HG02884 (cell line): ENCODE data around the gene TENM4.

Experiments used
- ATAC-seq: cut with Tn5 transposase; IDR thresholded peaks from one replicate; pipeline ENCODE4 v1.9.1; 2021; ENCODE audit warnings: mild to moderate bottlenecking, moderate library complexity; ENCODE audit not compliant: unreplicated experiment

Gene TENM4

GRCh38 chr11:78876676-78877075 lies 564.2 kb downstream of the TENM4 start:
- ATAC-seq = no peak

GRCh38 chr11:78870655-78871054 lies 570.2 kb downstream of the TENM4 start:
- ATAC-seq = no peak

GRCh38 chr11:78869293-78869692 lies 571.5 kb downstream of the TENM4 start:
- no peak for ATAC-seq

- ATAC-seq = no peak
Observed at GRCh38 chr11:78868563-78868962, 572.3 kb downstream of the TENM4 start.

GRCh38 chr11:78860720-78861422 lies 580.0 kb downstream of the TENM4 start:
- ATAC-seq = no peak

GRCh38 chr11:78857688-78858087 lies 583.1 kb downstream of the TENM4 start:
- no peak for ATAC-seq

GRCh38 chr11:78856211-78856610 lies 584.6 kb downstream of the TENM4 start:
- ATAC-seq = no peak

- no peak for ATAC-seq
Observed at GRCh38 chr11:78855116-78855515, 585.7 kb downstream of the TENM4 start.

GRCh38 chr11:78853521-78853920 lies 587.3 kb downstream of the TENM4 start:
- ATAC-seq = no peak

GRCh38 chr11:78851878-78852586 lies 588.8 kb downstream of the TENM4 start:
- ATAC-seq = no peak

GRCh38 chr11:78850078-78850477 lies 590.8 kb downstream of the TENM4 start:
- no peak for ATAC-seq

GRCh38 chr11:78846269-78846668 lies 594.6 kb downstream of the TENM4 start:
- ATAC-seq = no peak

- no peak for ATAC-seq
Observed at GRCh38 chr11:78845496-78845895, 595.3 kb downstream of the TENM4 start.

- no peak for ATAC-seq
Observed at GRCh38 chr11:78841456-78842060, 599.3 kb downstream of the TENM4 start.

GRCh38 chr11:78840623-78841022 lies 600.2 kb downstream of the TENM4 start:
- no peak for ATAC-seq

- no peak for ATAC-seq
Observed at GRCh38 chr11:78840200-78840599, 600.6 kb downstream of the TENM4 start.

- ATAC-seq = no peak
Observed at GRCh38 chr11:78838417-78838816, 602.4 kb downstream of the TENM4 start.

GRCh38 chr11:78835646-78836045 lies 605.2 kb downstream of the TENM4 start:
- no peak for ATAC-seq

- ATAC-seq = no peak
Observed at GRCh38 chr11:78834886-78835285, 605.9 kb downstream of the TENM4 start.

- no peak for ATAC-seq
Observed at GRCh38 chr11:78833237-78833636, 607.6 kb downstream of the TENM4 start.

- ATAC-seq = no peak
Observed at GRCh38 chr11:78832226-78832947, 608.4 kb downstream of the TENM4 start.
